AG09309 (cell line): ENCODE data around the gene HNRNPLL.

ENCODE experiments used
- DNase-seq: peaks from one replicate; pipeline ENCODE4 v3.0.0-alpha.2; 2010; ENCODE audit warnings: low read depth
- H3K4me3 ChIP-seq: 2 replicates; pipeline ENCODE4 v1.5.1; 2011; ENCODE audit warnings: mild to moderate bottlenecking, low read depth, low read length, moderate library complexity; ENCODE audit not compliant: control insufficient read depth
- TF ChIP-seq, protein P1 (sequence below): IDR thresholded peaks from 2 replicates; pipeline ENCODE4 v1.5.1; 2011; ENCODE audit warnings: mild to moderate bottlenecking, low read depth, low read length, inconsistent platforms; ENCODE audit not compliant: insufficient read depth, control insufficient read depth; ENCODE audit errors: missing control alignments

HNRNPLL gene

GRCh38 chr2:38557981-38558380 is 44.7 kb downstream of the HNRNPLL start:
- no peak for DNase-seq
- TF ChIP-seq, protein P1, sequence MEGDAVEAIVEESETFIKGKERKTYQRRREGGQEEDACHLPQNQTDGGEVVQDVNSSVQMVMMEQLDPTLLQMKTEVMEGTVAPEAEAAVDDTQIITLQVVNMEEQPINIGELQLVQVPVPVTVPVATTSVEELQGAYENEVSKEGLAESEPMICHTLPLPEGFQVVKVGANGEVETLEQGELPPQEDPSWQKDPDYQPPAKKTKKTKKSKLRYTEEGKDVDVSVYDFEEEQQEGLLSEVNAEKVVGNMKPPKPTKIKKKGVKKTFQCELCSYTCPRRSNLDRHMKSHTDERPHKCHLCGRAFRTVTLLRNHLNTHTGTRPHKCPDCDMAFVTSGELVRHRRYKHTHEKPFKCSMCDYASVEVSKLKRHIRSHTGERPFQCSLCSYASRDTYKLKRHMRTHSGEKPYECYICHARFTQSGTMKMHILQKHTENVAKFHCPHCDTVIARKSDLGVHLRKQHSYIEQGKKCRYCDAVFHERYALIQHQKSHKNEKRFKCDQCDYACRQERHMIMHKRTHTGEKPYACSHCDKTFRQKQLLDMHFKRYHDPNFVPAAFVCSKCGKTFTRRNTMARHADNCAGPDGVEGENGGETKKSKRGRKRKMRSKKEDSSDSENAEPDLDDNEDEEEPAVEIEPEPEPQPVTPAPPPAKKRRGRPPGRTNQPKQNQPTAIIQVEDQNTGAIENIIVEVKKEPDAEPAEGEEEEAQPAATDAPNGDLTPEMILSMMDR: no peak
- H3K4me3 ChIP-seq: no peak overlapping the region

GRCh38 chr2:38557217-38557616 is 45.5 kb downstream of the HNRNPLL start:
- DNase-seq: no peak
- TF ChIP-seq, protein P1: no peak
- no peak overlapping the region for H3K4me3 ChIP-seq

- TF ChIP-seq, protein P1: no peak
- H3K4me3 ChIP-seq: no peak overlapping the region
- DNase-seq: no peak
Measured at GRCh38 chr2:38556006-38556801, 46.5 kb downstream of the HNRNPLL start.

GRCh38 chr2:38554973-38555595 is 47.6 kb downstream of the HNRNPLL start:
- no peak overlapping the region for H3K4me3 ChIP-seq
- no peak for DNase-seq
- TF ChIP-seq, protein P1: peak; percentile 57

- H3K4me3 ChIP-seq: no peak overlapping the region
- TF ChIP-seq, protein P1: no peak
- no peak for DNase-seq
Measured at GRCh38 chr2:38553554-38553953, 49.2 kb downstream of the HNRNPLL start.

GRCh38 chr2:38552259-38552658 is 50.5 kb downstream of the HNRNPLL start:
- DNase-seq: no peak
- no peak overlapping the region for H3K4me3 ChIP-seq
- TF ChIP-seq, protein P1: no peak
